Mesendoderm (in vitro differentiated cells): ENCODE measurements around the gene SLC6A12.
A peak's percentile ranks its signal among the peaks of the same experiment; 100 is the strongest.

Experiments used
- DNase-seq: peaks from one replicate; pipeline ENCODE4 v3.0.0; 2013
- H2AK5ac ChIP-seq: 2 replicates; pipeline ENCODE4 v1.6.1; 2013; ENCODE audit warnings: low read length, inconsistent platforms
- H2BK120ac ChIP-seq: 2 replicates; pipeline ENCODE4 v1.6.1; 2013; ENCODE audit warnings: low read depth, mild to moderate bottlenecking, low read length, moderate library complexity, mixed read lengths
- H2BK15ac ChIP-seq: replicated peaks from 2 replicates; pipeline ENCODE4 v1.6.1; 2013; ENCODE audit warnings: low read depth, mild to moderate bottlenecking, moderate library complexity
- H2BK5ac ChIP-seq: 2 replicates; pipeline ENCODE4 v1.6.1; 2013; ENCODE audit warnings: low read length, inconsistent platforms
- H3K18ac ChIP-seq: 2 replicates; pipeline ENCODE4 v1.6.1; 2013; ENCODE audit warnings: mild to moderate bottlenecking, low read length, mixed read lengths
- H3K23ac ChIP-seq: one replicate; pipeline ENCODE4 v1.6.1; 2013; ENCODE audit warnings: low read length
- H3K27ac ChIP-seq: 2 replicates; pipeline ENCODE4 v1.5.1; 2013; ENCODE audit warnings: low read depth, mild to moderate bottlenecking, inconsistent platforms, low read length, moderate library complexity
- H3K27me3 ChIP-seq: 2 replicates; pipeline ENCODE4 v1.6.1; 2013; ENCODE audit warnings: low read length, control low read depth, mild to moderate bottlenecking, inconsistent platforms; ENCODE audit not compliant: insufficient read depth, poor library complexity
- H3K36me3 ChIP-seq: 2 replicates; pipeline ENCODE4 v1.6.1; 2013; ENCODE audit warnings: low read length, inconsistent platforms; ENCODE audit not compliant: control insufficient read depth, insufficient read depth
- H3K4ac ChIP-seq: one replicate; pipeline ENCODE4 v1.6.1; 2013; ENCODE audit warnings: low read depth, mild to moderate bottlenecking, low read length, moderate library complexity
- H3K4me1 ChIP-seq: 2 replicates; pipeline ENCODE4 v1.6.1; 2013; ENCODE audit warnings: low read depth, low read length, inconsistent platforms; ENCODE audit not compliant: control insufficient read depth
- H3K4me2 ChIP-seq: 2 replicates; pipeline ENCODE4 v1.6.1; 2013; ENCODE audit warnings: low read length
- H3K4me3 ChIP-seq: 2 replicates; pipeline ENCODE4 v1.5.1; 2013; ENCODE audit warnings: mild to moderate bottlenecking, low read length
- H3K56ac ChIP-seq: one replicate; pipeline ENCODE4 v1.6.1; 2013; ENCODE audit warnings: low read length
- H3K79me1 ChIP-seq: 2 replicates; pipeline ENCODE4 v1.6.1; 2013; ENCODE audit warnings: low read length, inconsistent platforms
- H3K79me2 ChIP-seq: 2 replicates; pipeline ENCODE4 v1.6.1; 2013; ENCODE audit warnings: mild to moderate bottlenecking, low read length; ENCODE audit not compliant: control insufficient read depth, insufficient read depth
- H3K9ac ChIP-seq: 2 replicates; pipeline ENCODE4 v1.6.1; 2013; ENCODE audit warnings: low read length, inconsistent platforms
- H4K5ac ChIP-seq: one replicate; pipeline ENCODE4 v1.6.1; 2013; ENCODE audit warnings: low read length
- H4K8ac ChIP-seq: one replicate; pipeline ENCODE4 v1.6.1; 2013; ENCODE audit warnings: low read depth, mild to moderate bottlenecking, control low read depth, low read length, moderate library complexity
- WGBS: extraction: QIAGEN DNeasy Blood & Tissue Kit; methylation state at CpG from one replicate; pipeline ENCODE4 v1.1.7; 2013; ENCODE audit warnings: low lambda C conversion rate, missing lambda C conversion rate; ENCODE audit not compliant: insufficient coverage; ENCODE audit errors: extremely low coverage; 5-methylcytosine and 5-hydroxymethylcytosine counted together

The SLC6A12 gene

DNA sequence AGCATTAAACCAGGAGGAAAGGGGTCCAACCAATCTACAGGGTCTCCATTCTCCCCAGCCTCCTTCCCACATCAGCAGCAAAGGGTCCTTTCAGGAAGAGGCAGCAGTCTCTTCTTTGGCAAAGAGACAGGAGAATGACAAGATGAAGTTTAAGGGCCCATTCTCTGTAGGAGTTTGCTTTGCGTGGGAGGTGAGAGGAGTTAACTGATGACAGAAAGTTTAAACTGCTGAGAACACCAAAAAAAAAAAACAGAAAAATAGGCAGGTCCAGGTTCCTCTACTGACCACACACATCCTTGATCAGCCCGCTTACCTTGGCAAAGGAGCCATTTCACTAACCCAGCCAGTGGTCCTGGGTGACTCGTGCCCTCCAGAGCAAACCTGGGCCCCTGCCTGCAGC lies 43.0 kb upstream of the SLC6A12 start:
- no CpG with 5 or more reads among the region's 3 CpGs for WGBS
- no peak overlapping the region for H3K23ac ChIP-seq
- no peak overlapping the region for H3K18ac ChIP-seq
- peaks cover 8% of the 10 kb centered on the region for H3K4me1 ChIP-seq
- no peaks in the 10 kb centered on the region for H3K36me3 ChIP-seq
- H2AK5ac ChIP-seq: no peak overlapping the region
- no peak overlapping the region for H3K27ac ChIP-seq
- H4K8ac ChIP-seq: no peak overlapping the region
- no peak overlapping the region for H4K5ac ChIP-seq
- H3K79me1 ChIP-seq: no peaks in the 10 kb centered on the region
- H3K4ac ChIP-seq: no peak overlapping the region
- no peak overlapping the region for H3K56ac ChIP-seq
- no peaks in the 10 kb centered on the region for H3K79me2 ChIP-seq
- no peaks in the 10 kb centered on the region for H3K27me3 ChIP-seq
- H3K4me2 ChIP-seq: no peak overlapping the region
- no peak overlapping the region for H2BK5ac ChIP-seq
- H3K9ac ChIP-seq: no peak overlapping the region
- no peak overlapping the region for H2BK15ac ChIP-seq
- no peak for DNase-seq
- no peak overlapping the region for H3K4me3 ChIP-seq
- H2BK120ac ChIP-seq: no peak overlapping the region

DNA sequence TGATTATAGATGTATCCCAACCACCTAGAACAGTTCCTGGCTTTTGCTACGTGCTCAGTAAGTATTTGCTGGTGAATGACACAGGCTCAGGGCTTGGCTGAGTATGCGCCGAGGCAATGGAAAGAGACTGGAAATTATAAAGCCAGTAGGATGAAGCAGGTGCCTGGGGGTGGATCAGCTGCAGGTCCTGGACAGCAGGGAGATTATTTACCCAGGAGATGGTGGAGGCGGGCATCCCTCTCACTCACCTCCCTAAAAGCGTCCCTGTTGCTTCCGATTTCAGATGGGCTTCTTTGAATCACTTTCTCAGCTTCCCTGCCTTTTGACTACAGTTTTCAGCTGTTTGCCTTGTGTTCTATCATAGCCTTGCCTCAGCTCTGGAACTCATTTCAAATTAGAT lies 42.3 kb upstream of the SLC6A12 start:
- no peak overlapping the region for H4K8ac ChIP-seq
- no peaks in the 10 kb centered on the region for H3K79me2 ChIP-seq
- H2BK120ac ChIP-seq: no peak overlapping the region
- H3K4me1 ChIP-seq: peaks cover 8% of the 10 kb centered on the region
- no peaks in the 10 kb centered on the region for H3K79me1 ChIP-seq
- H3K4me2 ChIP-seq: no peak overlapping the region
- peak overlapping the region; percentile 7 for H3K56ac ChIP-seq
- no peak overlapping the region for H4K5ac ChIP-seq
- no peak overlapping the region for H2AK5ac ChIP-seq
- WGBS: no CpG with 5 or more reads among the region's 6 CpGs
- no peak overlapping the region for H3K4me3 ChIP-seq
- no peak overlapping the region for H2BK5ac ChIP-seq
- H3K18ac ChIP-seq: no peak overlapping the region
- no peak overlapping the region for H3K4ac ChIP-seq
- no peaks in the 10 kb centered on the region for H3K36me3 ChIP-seq
- no peak overlapping the region for H3K23ac ChIP-seq
- DNase-seq: no peak
- no peak overlapping the region for H3K9ac ChIP-seq
- H3K27me3 ChIP-seq: no peaks in the 10 kb centered on the region
- no peak overlapping the region for H3K27ac ChIP-seq
- no peak overlapping the region for H2BK15ac ChIP-seq

DNA sequence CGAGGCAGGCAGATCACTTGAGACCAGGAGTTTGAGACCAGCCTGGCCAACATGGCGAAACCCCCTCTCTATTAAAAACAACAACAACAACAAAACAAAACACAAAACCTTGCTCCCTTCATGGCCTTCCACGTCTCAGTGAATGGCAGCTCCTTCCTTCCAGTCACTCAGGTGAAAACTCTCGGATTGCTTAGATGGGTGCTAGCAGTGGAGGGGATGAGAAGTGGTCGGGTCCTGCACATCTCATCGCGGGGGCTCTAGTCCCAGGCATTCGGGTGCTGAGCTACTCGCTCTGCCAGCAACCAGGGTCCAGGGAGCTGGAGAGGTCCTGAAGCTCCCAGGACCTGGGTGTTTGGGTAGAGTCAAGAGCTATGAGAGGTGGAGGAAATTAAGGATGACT lies 41.0 kb upstream of the SLC6A12 start:
- no peak overlapping the region for H3K4ac ChIP-seq
- no peak for DNase-seq

GRCh38 chr12:254039-254438 lies 40.1 kb upstream of the SLC6A12 start:
- H2AK5ac ChIP-seq: no peak overlapping the region
- no peaks in the 10 kb centered on the region for H3K36me3 ChIP-seq
- H2BK120ac ChIP-seq: no peak overlapping the region
- H3K79me1 ChIP-seq: no peaks in the 10 kb centered on the region
- H3K4me1 ChIP-seq: peaks cover 8% of the 10 kb centered on the region
- no peak overlapping the region for H2BK15ac ChIP-seq
- H3K56ac ChIP-seq: peak overlapping the region; percentile 65
- no peak overlapping the region for H4K5ac ChIP-seq
- no peak overlapping the region for H3K4ac ChIP-seq
- H3K18ac ChIP-seq: no peak overlapping the region
- no peak overlapping the region for H2BK5ac ChIP-seq
- H3K79me2 ChIP-seq: no peaks in the 10 kb centered on the region
- no peak overlapping the region for H3K27ac ChIP-seq
- 100% methylated on average over 1 of the region's 10 CpGs for WGBS
- no peaks in the 10 kb centered on the region for H3K27me3 ChIP-seq
- no peak overlapping the region for H3K23ac ChIP-seq
- DNase-seq: peak; percentile 50
- no peak overlapping the region for H3K4me3 ChIP-seq
- H3K4me2 ChIP-seq: no peak overlapping the region
- H3K9ac ChIP-seq: no peak overlapping the region
- H4K8ac ChIP-seq: no peak overlapping the region

More for the DNA sequence above, 41.0 kb upstream of the SLC6A12 start:
- peaks cover 8% of the 10 kb centered on the region for H3K4me1 ChIP-seq
- no peaks in the 10 kb centered on the region for H3K79me2 ChIP-seq
- no peaks in the 10 kb centered on the region for H3K27me3 ChIP-seq
- peak overlapping the region; percentile 25 for H3K56ac ChIP-seq
- no peaks in the 10 kb centered on the region for H3K79me1 ChIP-seq
- H2BK15ac ChIP-seq: no peak overlapping the region
- no peak overlapping the region for H3K18ac ChIP-seq
- H3K23ac ChIP-seq: no peak overlapping the region
- H3K36me3 ChIP-seq: no peaks in the 10 kb centered on the region
- H2BK120ac ChIP-seq: no peak overlapping the region
- WGBS: no CpG with 5 or more reads among the region's 9 CpGs
- H3K4me2 ChIP-seq: no peak overlapping the region
- H3K4me3 ChIP-seq: no peak overlapping the region
- no peak overlapping the region for H3K9ac ChIP-seq
- no peak overlapping the region for H3K27ac ChIP-seq
- H4K8ac ChIP-seq: no peak overlapping the region
- H4K5ac ChIP-seq: no peak overlapping the region
- no peak overlapping the region for H2AK5ac ChIP-seq
- peak overlapping the region; percentile 41 for H2BK5ac ChIP-seq

GRCh38 chr12:253116-253831 lies 39.3 kb upstream of the SLC6A12 start:
- peak overlapping the region; percentile 73 for H2AK5ac ChIP-seq
- no peaks in the 10 kb centered on the region for H3K36me3 ChIP-seq
- no peak overlapping the region for H2BK120ac ChIP-seq
- H3K23ac ChIP-seq: no peak overlapping the region
- H3K4me2 ChIP-seq: no peak overlapping the region
- no peak overlapping the region for H2BK5ac ChIP-seq
- no peak overlapping the region for H3K56ac ChIP-seq
- H2BK15ac ChIP-seq: no peak overlapping the region
- H3K79me1 ChIP-seq: no peaks in the 10 kb centered on the region
- H4K5ac ChIP-seq: no peak overlapping the region
- no peak overlapping the region for H4K8ac ChIP-seq
- peaks cover 8% of the 10 kb centered on the region for H3K4me1 ChIP-seq
- no peaks in the 10 kb centered on the region for H3K27me3 ChIP-seq
- H3K18ac ChIP-seq: no peak overlapping the region
- no CpG with 5 or more reads among the region's 12 CpGs for WGBS
- DNase-seq: no peak
- no peak overlapping the region for H3K9ac ChIP-seq
- no peak overlapping the region for H3K4ac ChIP-seq
- H3K27ac ChIP-seq: no peak overlapping the region
- no peaks in the 10 kb centered on the region for H3K79me2 ChIP-seq
- no peak overlapping the region for H3K4me3 ChIP-seq

- H3K9ac ChIP-seq: no peak overlapping the region
- H3K79me1 ChIP-seq: no peaks in the 10 kb centered on the region
- no peak overlapping the region for H3K27ac ChIP-seq
- no peak overlapping the region for H4K8ac ChIP-seq
- H3K18ac ChIP-seq: no peak overlapping the region
- H3K4me2 ChIP-seq: no peak overlapping the region
- H3K56ac ChIP-seq: no peak overlapping the region
- no CpG with 5 or more reads among the region's 5 CpGs for WGBS
- H3K4ac ChIP-seq: no peak overlapping the region
- H3K4me1 ChIP-seq: peaks cover 8% of the 10 kb centered on the region
- H3K27me3 ChIP-seq: no peaks in the 10 kb centered on the region
- H2BK5ac ChIP-seq: no peak overlapping the region
- no peaks in the 10 kb centered on the region for H3K79me2 ChIP-seq
- no peak overlapping the region for H4K5ac ChIP-seq
- no peak overlapping the region for H3K4me3 ChIP-seq
- H2BK15ac ChIP-seq: no peak overlapping the region
- H2BK120ac ChIP-seq: no peak overlapping the region
- no peak overlapping the region for H3K23ac ChIP-seq
- no peak for DNase-seq
- H3K36me3 ChIP-seq: no peaks in the 10 kb centered on the region
- no peak overlapping the region for H2AK5ac ChIP-seq
These were observed 38.7 kb upstream of the SLC6A12 start for GRCh38 chr12:252636-253035.
